Smooth muscle cell (in vitro differentiated cells): ENCODE results near the gene MAGEA4. TPM values are rescaled to one million over a fixed set of nuclear protein-coding genes. Genes with fewer than 3 reads are reported as not detected.

Experiments
- DNase-seq: peaks from one replicate; lab custom pipeline; 2025; ENCODE audit not compliant: unreplicated experiment; lab: John Stamatoyannopoulos, UW
- H2AFZ ChIP-seq: fragments of 200-600 bp; sonication (generic); 2 replicates; pipeline ENCODE4 v1.6.0; 2016; ENCODE audit warnings: antibody characterized with exemption, low read depth, mild to moderate bottlenecking
- H3F3A ChIP-seq: fragments of 200-600 bp; sonication (generic); 2 replicates; pipeline ENCODE4 v1.6.0; 2017; ENCODE audit warnings: antibody characterized with exemption, low read depth
- H3K27ac ChIP-seq: fragments of 200-600 bp; sonication (generic); 2 replicates; pipeline ENCODE4 v1.5.1; 2016; ENCODE audit warnings: low read depth, mild to moderate bottlenecking
- H3K27me3 ChIP-seq: fragments of 200-600 bp; sonication (generic); 2 replicates; pipeline ENCODE4 v1.6.1; 2016; ENCODE audit warnings: low read depth, mild to moderate bottlenecking
- H3K36me3 ChIP-seq: fragments of 200-600 bp; sonication (generic); 2 replicates; pipeline ENCODE4 v1.5.1; 2016; ENCODE audit warnings: low read depth
- H3K4me1 ChIP-seq: fragments of 200-600 bp; sonication (generic); 2 replicates; pipeline ENCODE4 v1.5.1; 2016; ENCODE audit warnings: low read depth
- H3K4me2 ChIP-seq: fragments of 200-600 bp; sonication (generic); 2 replicates; pipeline ENCODE4 v1.6.0; 2016; ENCODE audit warnings: mild to moderate bottlenecking
- H3K4me3 ChIP-seq: fragments of 200-600 bp; sonication (generic); 2 replicates; pipeline ENCODE4 v1.5.1; 2016; ENCODE audit warnings: mild to moderate bottlenecking
- H3K79me2 ChIP-seq: fragments of 200-600 bp; sonication (generic); 2 replicates; pipeline ENCODE4 v1.6.0; 2016; ENCODE audit warnings: low read depth, mild to moderate bottlenecking
- H3K9ac ChIP-seq: fragments of 200-600 bp; sonication (generic); 2 replicates; pipeline ENCODE4 v1.6.0; 2016; ENCODE audit warnings: low read depth
- H3K9me3 ChIP-seq: fragments of 200-600 bp; sonication (generic); replicated peaks from 2 replicates; pipeline ENCODE4 v1.5.1; 2016; ENCODE audit warnings: low read depth
- H4K20me1 ChIP-seq: fragments of 200-600 bp; sonication (generic); 2 replicates; pipeline ENCODE4 v1.6.0; 2016; ENCODE audit warnings: low read depth
- CTCF ChIP-seq: fragments of 200-600 bp; sonication (generic); IDR thresholded peaks from 2 replicates; pipeline ENCODE4 v1.5.1; 2017; ENCODE audit warnings: borderline replicate concordance, mild to moderate bottlenecking, antibody characterized with exemption; ENCODE audit not compliant: insufficient read depth, poor library complexity, severe bottlenecking
- WGBS: methylation state at CpG from one replicate; pipeline ENCODE4 v1.1.7; 2016; ENCODE audit warnings: low lambda C conversion rate; 5-methylcytosine and 5-hydroxymethylcytosine counted together
- polyA plus RNA-seq: library from polyadenylated mRNA; unstranded; fragments of >200 nt; fragmentation: Nextera tagmentation; extraction: Ambion mirVana; gene quantifications from 2 replicates; pipeline ENCODE4 v1.2.1, GENCODE V29; 2016
- total RNA-seq: library from RNA; depleted of rRNA; stranded (reverse); fragments of >200 nt; gene quantifications from 2 replicates; pipeline ENCODE4 v1.2.3, GENCODE V29; 2014

The MAGEA4 gene
- total and polyA plus RNA-seq, 2 experiments from 2014 or later: not detected

- no peaks in the 10 kb centered on the region for H3F3A ChIP-seq
- no peaks in the 10 kb centered on the region for H3K79me2 ChIP-seq
- no peak overlapping the region for H3K9ac ChIP-seq
- H2AFZ ChIP-seq: no peak overlapping the region
- H3K36me3 ChIP-seq: no peaks in the 10 kb centered on the region
- no peaks in the 10 kb centered on the region for H3K4me1 ChIP-seq
- H3K4me2 ChIP-seq: no peak overlapping the region
- WGBS: 88% methylated on average over 10 of the region's 11 CpGs
- H4K20me1 ChIP-seq: no peaks in the 10 kb centered on the region
- no peak for TF ChIP-seq CTCF
- H3K27ac ChIP-seq: no peak overlapping the region
- no peak overlapping the region for H3K4me3 ChIP-seq
- no peaks in the 10 kb centered on the region for H3K9me3 ChIP-seq
- no peak for DNase-seq
- no peaks in the 10 kb centered on the region for H3K27me3 ChIP-seq
These were observed 6.9 kb downstream of the MAGEA4 start for GRCh38 chrX:151919610-151920009.

- Histone ChIP-seq H3K9me3 (no peaks in the 10 kb centered on the region), H3K4me1 (no peaks in the 10 kb centered on the region), H4K20me1 (no peaks in the 10 kb centered on the region), H3F3A (no peaks in the 10 kb centered on the region), H3K9ac (no peak overlapping the region), H3K27ac (no peak overlapping the region), H3K36me3 (no peaks in the 10 kb centered on the region), H3K79me2 (no peaks in the 10 kb centered on the region), H3K4me3 (no peak overlapping the region), H3K27me3 (no peaks in the 10 kb centered on the region), H3K4me2 (no peak overlapping the region), H2AFZ (no peak overlapping the region)
- DNase-seq: no peak
- WGBS: 93% methylated on average over 12 of the region's 12 CpGs
- TF ChIP-seq CTCF: no peak
These were observed 7.4 kb downstream of the MAGEA4 start for GRCh38 chrX:151920101-151920500.

GRCh38 chrX:151920530-151920929 is 7.8 kb downstream of the MAGEA4 start:
- Histone ChIP-seq H3K9ac (no peak overlapping the region), H3K4me2 (no peak overlapping the region), H3K36me3 (no peaks in the 10 kb centered on the region), H3K27ac (no peak overlapping the region), H3K9me3 (no peaks in the 10 kb centered on the region), H3F3A (no peaks in the 10 kb centered on the region), H2AFZ (no peak overlapping the region), H3K4me3 (no peak overlapping the region), H4K20me1 (no peaks in the 10 kb centered on the region), H3K4me1 (no peaks in the 10 kb centered on the region), H3K27me3 (no peaks in the 10 kb centered on the region), H3K79me2 (no peaks in the 10 kb centered on the region)
- DNase-seq: no peak
- no peak for TF ChIP-seq CTCF
- 68% methylated on average over 6 of the region's 6 CpGs for WGBS

- Histone ChIP-seq H3K4me2 (no peak overlapping the region), H3K79me2 (no peaks in the 10 kb centered on the region), H3K27me3 (no peaks in the 10 kb centered on the region), H3K9ac (no peak overlapping the region), H4K20me1 (no peaks in the 10 kb centered on the region), H3K9me3 (no peaks in the 10 kb centered on the region), H2AFZ (no peak overlapping the region), H3K36me3 (no peaks in the 10 kb centered on the region), H3K27ac (no peak overlapping the region), H3K4me3 (no peak overlapping the region), H3F3A (no peaks in the 10 kb centered on the region), H3K4me1 (no peaks in the 10 kb centered on the region)
- no peak for TF ChIP-seq CTCF
- no peak for DNase-seq
- WGBS: 84% methylated on average over 10 of the region's 10 CpGs
These were observed 8.6 kb downstream of the MAGEA4 start for GRCh38 chrX:151921292-151921691.
